ENCODE data around the gene AQP1.

- TF ChIP-seq CTCF (IDR thresholded peaks at IDR 0.05) = no peak
- TF ChIP-seq EZH2 (IDR thresholded peaks at IDR 0.05; ENCODE audit: borderline replicate concordance, insufficient read depth, low read depth, low read length, poor library complexity, severe bottlenecking) = no peak
Measured at GRCh38 chr7:30933124-30933974, 21.7 kb downstream of the AQP1 start.
